Prostate gland (tissue), 2 donors: Measurements from ENCODE around the gene RETREG1.

Experiments used
- CTCF ChIP-seq, 4 experiments: fragments of 200-600 bp in 2 of 4; fragments of 450-650 bp in 2 of 4; sonication (generic) in 2 of 4; IDR thresholded peaks; 1 replicate in 3 of 4; 2 replicates in 1 of 4; pipeline ENCODE4 v1.5.1; 2016 to 2019; ENCODE audit warnings: antibody characterized with exemption in 4 of 4, mild to moderate bottlenecking in 2 of 4, moderate library complexity in 2 of 4
- POLR2AphosphoS5 ChIP-seq: sonication (generic); formaldehyde crosslinking; IDR thresholded peaks from one replicate; pipeline ENCODE4 v1.6.1; 2017; ENCODE audit warnings: antibody characterized with exemption

- TF ChIP-seq CTCF (IDR thresholded peaks at IDR 0.05), result no peak
- TF ChIP-seq POLR2AphosphoS5, result no peak
Observed at GRCh38 chr5:16482891-16483290, 133.9 kb downstream of the RETREG1 start.
